C4-2B (cell line): Measurements from ENCODE around the gene A1CF.

Source experiments
- ZFX ChIP-seq: fragments of 450-650 bp; IDR thresholded peaks from 2 replicates; pipeline ENCODE4 v1.6.1; 2017
- TF ChIP-seq, protein P1 (sequence below): fragments of 450-650 bp; conservative IDR thresholded peaks from 2 replicates; pipeline ENCODE4 v1.5.1; 2017; ENCODE audit warnings: mild to moderate bottlenecking

DNA sequence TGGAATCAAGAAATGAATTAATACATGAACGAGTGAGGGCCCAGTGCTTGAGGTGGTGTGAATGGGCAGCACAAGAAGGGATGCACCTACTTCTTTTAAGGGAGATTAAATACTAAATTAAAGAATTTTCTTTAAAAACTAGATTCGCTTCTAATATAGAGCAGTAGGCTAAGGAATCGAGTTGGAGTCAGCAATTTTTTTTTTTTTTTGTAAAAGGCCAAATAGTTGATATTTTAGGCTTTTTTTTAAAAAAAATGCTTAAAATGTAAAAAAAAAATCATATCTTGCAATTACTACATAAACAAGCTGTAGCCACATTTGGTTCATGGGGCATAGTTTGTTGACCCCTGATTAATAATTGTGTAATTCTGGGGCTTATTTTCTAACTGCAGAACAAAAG, 31.9 kb downstream of the A1CF start:
- TF ChIP-seq, protein P1, sequence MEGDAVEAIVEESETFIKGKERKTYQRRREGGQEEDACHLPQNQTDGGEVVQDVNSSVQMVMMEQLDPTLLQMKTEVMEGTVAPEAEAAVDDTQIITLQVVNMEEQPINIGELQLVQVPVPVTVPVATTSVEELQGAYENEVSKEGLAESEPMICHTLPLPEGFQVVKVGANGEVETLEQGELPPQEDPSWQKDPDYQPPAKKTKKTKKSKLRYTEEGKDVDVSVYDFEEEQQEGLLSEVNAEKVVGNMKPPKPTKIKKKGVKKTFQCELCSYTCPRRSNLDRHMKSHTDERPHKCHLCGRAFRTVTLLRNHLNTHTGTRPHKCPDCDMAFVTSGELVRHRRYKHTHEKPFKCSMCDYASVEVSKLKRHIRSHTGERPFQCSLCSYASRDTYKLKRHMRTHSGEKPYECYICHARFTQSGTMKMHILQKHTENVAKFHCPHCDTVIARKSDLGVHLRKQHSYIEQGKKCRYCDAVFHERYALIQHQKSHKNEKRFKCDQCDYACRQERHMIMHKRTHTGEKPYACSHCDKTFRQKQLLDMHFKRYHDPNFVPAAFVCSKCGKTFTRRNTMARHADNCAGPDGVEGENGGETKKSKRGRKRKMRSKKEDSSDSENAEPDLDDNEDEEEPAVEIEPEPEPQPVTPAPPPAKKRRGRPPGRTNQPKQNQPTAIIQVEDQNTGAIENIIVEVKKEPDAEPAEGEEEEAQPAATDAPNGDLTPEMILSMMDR, result no peak
- no peak for TF ChIP-seq ZFX
